Activated CD4-positive, alpha-beta T cell treated with anti-CD3 and anti-CD28 coated beads, Interleukin-2, amount 50 U/mL, for 24 hours (primary cell): ENCODE measurements around the gene OR4N5.
"Not testable (repeated sequence)": the region's sequence is repeated elsewhere in the genome, so short reads cannot be mapped to it uniquely, and the experiment has no call there.

Experiments
- DNase-seq, 2 donors: peaks; one replicate each; pipeline ENCODE4 v3.0.0-alpha.2; 2020; ENCODE audit warnings: low read depth in 1 of 2, low spot score in 1 of 2

Gene OR4N5, protein sequence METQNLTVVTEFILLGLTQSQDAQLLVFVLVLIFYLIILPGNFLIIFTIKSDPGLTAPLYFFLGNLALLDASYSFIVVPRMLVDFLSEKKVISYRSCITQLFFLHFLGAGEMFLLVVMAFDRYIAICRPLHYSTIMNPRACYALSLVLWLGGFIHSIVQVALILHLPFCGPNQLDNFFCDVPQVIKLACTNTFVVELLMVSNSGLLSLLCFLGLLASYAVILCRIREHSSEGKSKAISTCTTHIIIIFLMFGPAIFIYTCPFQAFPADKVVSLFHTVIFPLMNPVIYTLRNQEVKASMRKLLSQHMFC

DNA sequence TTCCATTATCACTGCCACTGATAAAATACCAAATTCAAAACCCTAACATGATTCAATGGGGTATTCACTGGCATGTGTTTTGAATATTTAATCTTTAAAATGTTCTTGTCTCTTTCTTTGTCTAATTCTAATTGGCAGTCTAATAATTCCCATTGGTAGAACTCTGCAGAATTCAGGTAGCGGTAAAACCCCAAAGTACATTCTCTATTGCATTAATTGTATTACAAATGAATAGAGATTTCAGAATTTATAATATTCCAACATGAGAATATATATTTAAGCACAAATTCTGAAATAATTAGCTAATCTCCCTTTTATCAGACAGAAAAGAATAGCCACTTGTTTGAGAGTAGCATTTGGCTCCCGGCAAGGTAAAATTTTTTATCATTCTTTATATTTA lies at the start of gene OR4N5:
OR4N5 (plus strand) TSS at position 301 of the 400 bp plus-strand sequence. CDS start 4,916 bp downstream, outside the sequence.
- no peak for DNase-seq

DNA sequence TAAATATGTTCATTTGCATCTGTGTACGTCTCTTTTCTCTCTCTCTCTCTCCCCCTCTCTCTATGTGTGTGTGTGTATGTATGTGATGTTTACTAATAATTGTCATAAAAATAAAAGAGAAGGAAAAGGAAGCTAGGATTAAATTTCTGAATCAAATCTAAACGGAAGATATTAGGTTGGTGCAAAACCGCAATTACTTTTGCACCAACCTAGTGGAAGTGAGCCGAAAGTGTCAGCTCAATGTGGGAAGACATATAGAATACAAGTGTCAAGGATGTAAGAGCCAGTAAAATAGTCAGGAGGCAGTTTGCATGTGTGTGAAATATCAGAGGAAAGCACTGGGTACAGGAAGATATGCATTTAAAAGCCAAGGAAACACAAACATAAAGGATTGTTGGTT lies 46.6 kb upstream of the OR4N5 start:
- DNase-seq, result no peak

DNA sequence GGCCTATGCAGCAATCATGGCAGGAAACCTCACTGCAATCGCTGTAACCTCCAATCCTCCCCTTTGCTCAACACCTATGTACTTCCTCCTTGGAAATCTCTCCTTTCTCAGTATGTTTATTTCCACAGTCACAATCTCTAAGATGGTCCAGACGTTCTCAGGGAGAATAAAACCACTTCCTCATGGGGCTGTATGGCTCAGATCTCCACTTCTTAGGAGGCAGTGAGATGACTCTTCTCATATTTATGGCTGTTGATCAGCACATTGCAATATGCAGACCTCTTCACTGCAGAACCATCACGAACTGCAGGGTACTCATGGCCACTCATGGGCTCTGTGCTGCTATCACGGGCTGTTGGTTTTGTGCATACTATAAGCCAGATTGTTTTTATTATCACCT lies 45.2 kb upstream of the OR4N5 start:
- DNase-seq, result no peak

DNA sequence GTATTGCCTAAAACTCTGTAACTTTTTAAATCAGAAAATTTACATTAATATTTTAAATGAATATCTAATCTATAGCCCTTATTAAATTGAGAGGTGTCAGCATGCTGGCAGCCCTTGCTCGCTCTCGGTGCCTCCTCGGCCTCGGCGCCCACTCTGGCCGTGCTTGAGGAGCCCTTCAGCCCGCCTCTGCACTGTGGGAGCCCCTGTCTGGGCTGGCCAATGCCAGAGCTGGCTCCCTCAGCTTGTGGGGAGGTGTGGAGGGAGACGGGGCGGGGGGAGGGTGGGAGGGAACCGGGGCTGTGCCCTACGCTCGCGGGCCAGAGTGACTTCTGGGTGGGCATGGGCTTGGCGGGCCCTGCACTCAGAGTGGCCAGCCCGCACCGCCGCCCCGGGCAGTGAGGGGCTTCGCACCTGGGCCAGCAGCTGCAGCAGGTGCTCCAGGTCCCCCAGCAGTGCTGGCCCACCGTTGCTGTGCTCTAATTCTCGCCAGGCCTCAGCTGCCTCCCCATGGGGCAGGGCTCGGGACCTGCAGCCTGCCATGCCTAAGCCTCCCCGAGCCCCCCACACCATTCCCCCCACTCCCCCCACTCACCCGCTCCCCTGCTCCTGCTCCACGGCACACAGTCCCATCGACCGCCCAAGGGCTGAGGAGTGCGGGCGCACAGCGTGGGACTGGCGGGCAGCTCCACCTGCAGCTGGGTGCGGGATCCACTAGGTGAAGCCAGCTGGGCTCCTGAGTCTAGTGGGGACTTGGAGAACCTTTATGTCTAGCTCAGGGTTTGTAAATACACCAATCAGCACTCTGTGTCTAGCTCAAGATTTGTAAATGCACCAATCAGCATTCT lies 39.5 kb upstream of the OR4N5 start:
- DNase-seq, result not testable (repeated sequence)

DNA sequence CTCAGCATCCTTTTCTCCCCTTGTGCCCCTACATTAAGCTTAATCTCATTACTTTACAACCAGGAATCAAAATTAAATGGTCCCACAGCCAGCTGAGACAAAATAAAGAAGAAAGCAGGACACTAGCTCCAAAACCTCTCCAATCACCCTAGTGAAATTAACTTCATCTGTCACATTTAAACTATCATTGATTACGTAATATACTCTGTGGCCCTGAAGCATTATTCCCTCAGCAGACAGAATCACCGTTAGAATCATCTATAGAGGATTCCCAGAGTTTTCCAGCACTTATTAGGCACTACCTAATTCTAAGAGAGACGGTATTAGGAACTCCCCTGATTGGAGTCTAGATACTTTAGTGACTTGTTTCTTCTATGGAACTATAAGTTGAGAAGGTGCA lies 28.2 kb upstream of the OR4N5 start, which contains the start of gene OR4K17:
OR4K17 (plus strand) TSS at position 302 of the 400 bp plus-strand sequence. CDS start 6,761 bp downstream, outside the sequence.
- DNase-seq, result no peak

DNA sequence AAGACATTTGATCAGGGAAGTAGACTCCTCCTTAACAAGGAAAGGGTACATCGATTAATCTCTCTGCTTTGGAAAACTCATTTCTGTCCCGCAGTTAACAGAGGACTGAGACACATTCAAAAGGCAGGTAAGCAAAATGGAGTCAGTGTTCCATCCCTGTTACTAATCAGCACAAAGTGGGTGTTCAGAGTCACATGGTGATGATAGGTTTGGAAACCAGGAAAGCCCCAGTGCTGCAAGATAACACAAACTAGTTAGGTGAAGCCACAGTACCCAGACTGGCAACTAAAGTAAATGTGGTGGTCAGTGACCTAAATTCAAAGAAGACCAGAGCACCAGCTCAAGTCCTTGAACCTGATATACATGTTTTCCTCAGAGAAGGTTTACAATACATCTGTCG lies 26.3 kb upstream of the OR4N5 start:
- no peak for DNase-seq

DNA sequence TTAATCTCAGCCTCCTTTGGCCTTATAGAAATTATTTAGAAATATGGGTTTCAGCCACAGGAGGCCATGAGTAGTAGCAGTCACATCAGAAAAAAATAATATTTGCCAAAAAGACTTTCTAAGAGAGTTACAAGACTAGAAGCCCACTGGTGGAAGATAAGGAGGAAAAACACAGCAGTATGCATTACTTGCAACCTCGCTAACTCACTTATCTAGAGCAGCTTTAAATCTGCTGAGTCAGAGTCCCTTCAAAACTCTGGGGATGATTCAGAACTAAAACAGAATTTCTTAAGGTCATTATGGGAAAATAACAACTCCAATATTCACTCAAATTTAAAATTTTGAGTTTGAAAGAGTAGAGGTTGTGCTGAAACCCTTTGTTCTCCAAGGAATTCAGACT lies 21.9 kb upstream of the OR4N5 start:
- DNase-seq, result no peak

DNA sequence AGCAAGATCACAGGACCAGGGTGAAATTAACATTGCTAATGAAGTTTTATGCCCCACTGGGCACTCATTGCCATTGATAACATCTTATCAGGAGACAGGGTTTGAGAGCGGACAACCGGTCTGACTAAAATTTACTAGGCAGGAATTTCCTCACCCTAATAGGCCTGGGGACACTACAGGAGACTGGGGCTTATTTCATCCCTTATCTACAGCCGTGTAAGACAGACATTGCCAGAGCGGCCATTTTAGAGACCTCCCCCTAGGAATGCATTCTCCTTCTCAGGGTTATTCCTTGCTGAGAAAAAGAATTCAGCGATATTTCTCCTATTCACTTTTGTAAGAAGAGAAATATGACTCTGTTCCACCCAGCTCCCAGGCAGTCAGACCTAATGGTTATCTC lies 19.8 kb upstream of the OR4N5 start:
- no peak for DNase-seq

DNA sequence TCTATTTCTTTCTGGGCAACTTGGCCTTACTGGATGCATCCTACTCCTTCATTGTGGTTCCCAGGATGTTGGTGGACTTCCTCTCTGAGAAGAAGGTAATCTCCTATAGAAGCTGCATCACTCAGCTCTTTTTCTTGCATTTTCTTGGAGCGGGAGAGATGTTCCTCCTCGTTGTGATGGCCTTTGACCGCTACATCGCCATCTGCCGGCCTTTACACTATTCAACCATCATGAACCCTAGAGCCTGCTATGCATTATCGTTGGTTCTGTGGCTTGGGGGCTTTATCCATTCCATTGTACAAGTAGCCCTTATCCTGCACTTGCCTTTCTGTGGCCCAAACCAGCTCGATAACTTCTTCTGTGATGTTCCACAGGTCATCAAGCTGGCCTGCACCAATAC lies 5.3 kb downstream of the OR4N5 start:
- DNase-seq, result no peak

DNA sequence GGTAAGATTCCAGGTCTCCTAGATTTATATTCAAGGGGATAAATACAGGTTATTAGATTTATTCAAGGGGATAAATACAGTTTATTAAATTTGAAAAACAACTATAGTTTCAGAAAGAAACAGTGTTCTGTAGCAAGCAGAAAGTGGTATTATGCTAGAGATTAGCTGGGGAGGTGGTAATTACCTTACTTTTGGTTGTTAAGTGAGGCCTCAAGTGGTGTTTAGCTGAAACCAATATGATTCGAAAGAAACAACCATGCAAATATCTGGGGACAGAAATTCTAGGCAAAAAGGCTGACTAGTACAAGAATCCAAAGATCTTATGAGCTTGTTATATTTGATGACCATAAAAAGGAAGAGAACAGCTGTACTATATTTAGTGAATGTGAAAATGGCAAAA lies 6.2 kb downstream of the OR4N5 start:
- DNase-seq, result no peak

DNA sequence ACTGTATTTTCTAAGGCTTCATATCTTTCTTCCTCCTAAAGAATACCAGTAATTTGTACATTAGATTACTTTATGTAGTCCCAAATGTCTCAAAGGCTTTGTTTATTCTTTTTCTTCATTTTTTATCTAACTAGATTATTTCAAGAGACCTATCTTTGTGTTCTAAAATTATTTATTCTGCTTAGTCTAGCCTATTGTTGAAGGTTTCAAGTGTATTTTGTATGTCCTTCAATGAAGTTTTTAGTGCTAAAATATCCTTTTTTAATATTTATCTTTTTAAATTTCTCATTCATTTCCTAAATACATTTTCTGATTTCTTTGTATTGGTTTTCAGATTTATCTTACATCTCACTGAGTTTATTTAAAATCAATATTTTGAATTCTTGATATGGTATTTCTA lies 25.8 kb downstream of the OR4N5 start:
- DNase-seq, result no peak

DNA sequence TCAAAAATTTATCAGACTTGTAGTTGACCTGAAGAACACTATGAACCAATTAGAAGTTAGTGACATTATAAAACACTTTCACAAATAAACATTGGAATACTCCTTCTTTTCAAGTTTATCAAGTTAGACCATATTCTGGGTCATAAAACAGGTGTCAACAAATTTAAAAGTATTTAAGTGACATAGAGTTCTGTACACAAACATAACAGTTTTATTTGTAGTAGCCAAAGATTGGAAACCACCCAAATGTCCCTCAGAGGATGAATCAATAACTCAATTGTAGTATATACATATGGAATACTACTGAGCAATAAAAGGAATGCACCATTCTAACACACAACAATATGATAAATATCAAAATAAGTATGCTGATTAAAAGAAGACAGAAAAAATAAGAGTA lies 28.5 kb downstream of the OR4N5 start:
- no peak for DNase-seq

DNA sequence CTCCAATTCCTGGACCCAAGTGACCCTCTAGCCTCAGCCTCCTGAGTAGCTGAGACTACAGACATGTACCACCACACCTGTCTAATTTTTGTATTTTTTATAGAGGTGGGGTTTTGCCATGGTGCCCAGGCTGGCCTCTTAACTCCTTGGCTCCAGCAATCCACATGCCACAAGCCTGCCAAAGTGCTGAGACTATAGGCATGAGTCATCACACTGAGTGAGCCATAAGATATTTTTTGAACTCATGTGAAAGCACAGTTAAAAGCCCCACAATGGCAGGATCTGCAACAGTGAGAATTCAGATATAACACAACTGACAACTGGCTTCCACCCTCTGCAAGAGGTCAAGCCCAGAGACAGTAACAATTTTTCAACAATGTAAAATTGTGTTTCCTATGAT lies 31.2 kb downstream of the OR4N5 start:
- DNase-seq, result not testable (repeated sequence)

DNA sequence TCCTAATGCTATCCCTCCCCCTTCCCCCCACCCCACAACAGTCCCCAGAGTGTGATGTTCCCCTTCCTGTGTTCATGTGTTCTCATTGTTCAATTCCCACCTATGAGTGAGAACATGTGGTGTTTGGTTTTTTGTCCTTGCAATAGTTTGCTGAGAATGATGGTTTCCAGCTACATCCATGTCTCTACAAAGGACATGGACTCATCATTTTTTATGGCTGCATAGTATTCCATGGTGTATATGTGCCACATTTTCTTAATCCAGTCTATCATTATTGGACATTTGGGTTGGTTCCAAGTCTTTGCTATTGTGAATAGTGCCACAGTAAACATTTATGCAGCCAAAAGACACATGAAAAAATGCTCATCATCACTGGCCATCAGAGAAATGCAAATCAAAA lies 35.6 kb downstream of the OR4N5 start:
- DNase-seq, result not testable (repeated sequence)

DNA sequence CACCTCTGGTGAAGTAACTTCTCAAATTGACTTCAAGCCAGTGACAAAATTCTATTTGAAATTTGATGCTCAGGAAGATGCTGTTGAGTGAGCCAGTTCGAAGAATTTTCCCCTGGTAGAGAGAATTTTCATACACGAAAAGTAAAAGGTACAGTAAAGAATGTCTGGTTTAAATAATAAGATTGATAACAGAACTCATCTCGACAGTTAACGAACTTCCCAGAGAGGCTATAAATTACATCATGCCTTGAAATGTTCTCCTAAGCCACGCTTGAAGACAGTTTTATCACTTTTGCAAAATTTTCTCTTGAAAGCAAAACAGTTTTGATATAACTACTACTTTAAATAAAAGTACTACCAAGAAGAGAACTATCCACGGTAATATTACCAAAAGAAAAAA lies 37.7 kb downstream of the OR4N5 start:
- DNase-seq, result no peak

DNA sequence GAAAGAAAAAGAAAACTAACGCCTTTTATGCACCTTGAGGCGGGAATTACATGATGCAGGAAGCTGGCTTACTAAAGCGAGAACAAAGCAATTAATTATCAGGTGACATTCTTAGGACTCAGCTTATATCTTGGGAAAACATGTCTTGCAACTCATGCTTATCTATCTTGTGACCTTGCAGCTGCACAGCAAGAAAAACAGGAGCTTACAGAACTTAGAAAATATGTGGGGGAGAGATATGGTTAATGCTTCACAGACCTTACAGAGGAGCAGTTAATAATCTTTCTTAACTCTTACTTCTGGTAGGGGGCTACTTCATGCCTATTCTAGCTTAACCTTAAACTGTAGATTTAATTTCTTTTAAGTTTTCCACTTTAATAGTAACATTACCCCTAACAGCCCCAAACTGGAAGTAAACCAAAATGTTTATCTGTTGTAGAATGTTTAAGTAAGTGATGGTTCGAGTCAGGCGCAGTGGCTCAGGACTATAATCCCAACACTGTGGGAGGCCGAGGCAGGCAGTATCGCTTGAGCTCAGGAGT lies 38.9 kb downstream of the OR4N5 start:
- DNase-seq, result no peak

DNA sequence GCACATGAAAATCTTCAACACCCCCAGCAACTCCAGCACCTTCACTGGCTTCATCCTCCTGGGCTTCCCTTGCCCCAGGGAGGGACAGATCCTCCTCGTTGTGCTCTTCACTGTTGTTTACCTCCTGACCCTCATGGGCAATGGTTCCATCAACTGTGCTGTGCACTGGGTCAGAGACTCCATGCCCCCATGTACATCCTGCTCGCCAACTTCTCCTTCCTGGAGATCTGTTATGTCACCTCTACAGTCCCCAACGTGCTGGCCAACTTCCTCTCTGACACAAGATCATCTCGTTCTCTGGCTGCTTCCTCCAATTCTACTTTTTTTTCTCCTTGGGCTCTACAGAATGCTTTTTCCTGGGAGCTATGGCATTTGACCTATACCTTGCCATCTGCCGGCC lies 40.6 kb downstream of the OR4N5 start:
- DNase-seq, result no peak

DNA sequence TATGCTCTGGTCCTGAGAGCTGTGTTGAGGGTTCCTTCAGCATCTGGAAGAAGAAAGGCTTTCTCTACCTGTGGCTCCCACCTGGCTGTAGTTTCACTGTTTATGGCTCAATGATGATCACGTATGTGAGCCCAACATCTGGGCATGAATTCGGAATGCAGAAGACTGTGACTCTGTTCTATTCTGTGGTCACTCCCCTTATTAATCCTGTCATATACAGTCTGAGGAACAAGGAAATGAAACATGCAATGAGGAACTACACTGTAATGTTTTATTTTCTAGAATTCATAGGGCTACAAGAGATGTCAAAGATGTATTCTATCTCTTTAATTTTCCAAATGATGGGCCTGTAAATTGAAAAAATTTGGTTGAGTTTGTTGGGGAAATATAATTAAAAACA lies 41.3 kb downstream of the OR4N5 start:
- no peak for DNase-seq

DNA sequence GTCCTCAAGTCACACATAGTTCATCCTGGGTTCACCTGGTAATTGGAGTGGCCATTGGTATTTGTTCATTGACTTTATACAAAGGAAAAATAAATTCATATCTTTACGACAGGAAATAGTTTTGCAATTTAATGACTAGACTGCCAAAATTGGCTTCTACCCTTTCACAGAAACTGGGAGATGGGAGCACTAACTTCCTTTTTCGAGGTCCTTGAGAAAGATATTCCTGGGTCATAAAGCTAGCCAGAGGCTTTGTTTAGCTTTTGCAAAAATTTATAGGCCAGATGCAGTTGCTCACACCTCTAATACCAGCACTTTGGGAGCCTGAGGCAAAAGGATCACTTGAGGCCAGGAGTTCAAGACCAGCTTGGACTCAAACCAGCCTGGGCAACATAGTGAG lies 41.9 kb downstream of the OR4N5 start:
- DNase-seq, result no peak

DNA sequence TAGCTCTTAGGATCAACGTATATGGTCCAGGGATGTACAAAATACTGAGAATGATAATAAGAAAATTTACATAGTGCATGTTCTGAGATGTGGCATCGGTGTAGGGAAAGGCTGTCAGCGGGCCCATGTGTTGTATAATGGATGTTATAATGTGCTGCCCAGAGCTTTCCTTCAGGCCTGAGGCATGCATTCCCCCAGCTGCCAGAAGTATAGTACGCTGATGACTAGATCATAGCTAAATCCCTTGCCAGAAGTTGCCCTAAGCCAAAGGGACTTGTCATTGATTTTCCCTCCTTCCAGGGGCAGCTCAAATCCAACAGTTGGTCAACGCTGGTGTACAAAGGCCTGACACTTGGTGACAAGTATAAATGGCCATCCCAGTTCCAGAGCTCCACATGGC lies 45.6 kb downstream of the OR4N5 start:
- no peak for DNase-seq

DNA sequence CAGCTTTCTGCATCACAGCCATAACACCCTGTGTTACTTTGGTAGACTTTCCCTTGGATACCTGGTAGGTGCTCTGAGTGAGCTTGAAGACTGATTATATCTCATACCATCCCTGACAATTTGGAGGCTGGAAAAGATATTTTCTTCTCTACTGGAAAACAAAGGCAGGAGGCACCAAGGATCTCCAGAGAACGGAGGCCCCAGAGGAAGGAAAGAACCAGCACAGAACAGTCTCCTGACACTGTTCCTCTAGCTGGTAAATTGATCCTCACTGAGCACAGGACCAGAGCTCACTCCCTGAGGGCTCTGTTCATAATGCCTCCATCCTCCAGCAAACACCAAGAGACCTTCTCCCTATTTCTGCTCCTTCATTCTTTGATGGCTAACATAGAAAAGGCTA lies 52.0 kb downstream of the OR4N5 start, which contains the start of gene OR11G2:
OR11G2 (plus strand) TSS at position 301 of the 400 bp plus-strand sequence. CDS start 6,542 bp downstream, outside the sequence.
- DNase-seq, result no peak

DNA sequence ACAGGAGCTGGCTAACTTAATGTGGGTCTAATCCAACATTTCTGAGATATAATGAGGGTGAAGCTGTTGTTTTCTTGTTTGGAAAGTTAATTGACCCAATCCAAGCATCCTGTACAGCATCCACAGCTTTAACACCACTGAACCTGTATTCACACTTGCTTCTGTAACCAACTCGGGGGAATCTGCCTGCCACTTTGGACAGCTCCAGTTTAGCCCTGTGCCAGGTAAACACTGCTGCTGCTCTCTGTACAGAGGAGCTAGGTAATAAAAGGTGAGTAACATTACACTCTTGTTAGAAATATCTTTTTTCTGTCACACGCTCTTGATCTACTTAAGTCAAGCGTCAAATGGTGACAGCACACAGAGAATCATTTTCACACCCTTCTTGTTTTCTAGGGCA lies 52.8 kb downstream of the OR4N5 start:
- DNase-seq, result no peak
